ENCODE measurements around the gene RGS7.

GRCh38 chr1:241115784-241116183, 241.2 kb downstream of the RGS7 start:
- TF ChIP-seq CTCF (conservative IDR thresholded peaks at IDR 0.05 in 1 of 2, IDR thresholded peaks at IDR 0.05 in 1 of 2; ENCODE audit: extremely low read depth in 1 of 2, insufficient read depth in 1 of 2, low read depth in 1 of 2, low read length in 2 of 2) = no peak
- no peak for TF ChIP-seq EZH2 (IDR thresholded peaks at IDR 0.05; ENCODE audit: borderline replicate concordance, low read length)

All from mammary epithelial cell (primary cell).